IMR-90 (cell line): ENCODE results near the gene CDK6. TPM values are rescaled to one million over a fixed set of nuclear protein-coding genes. Genes with fewer than 3 reads are reported as not detected.
A peak's percentile ranks its signal among the peaks of the same experiment; 100 is the strongest.

Experiments
- ATAC-seq: fragments of 200-7000 bp; cut with Tn5 transposase; 2 replicates; pipeline ENCODE4 v1.9.1; 2020; ENCODE audit warnings: low read depth, mild to moderate bottlenecking, moderate library complexity
- BruUV-seq: library from RNA; stranded (reverse); fragments of 400-500 nt; replicated peaks from 2 replicates; lab custom pipeline; 2021; lab: Mats Ljungman, UMichigan
- CTCF ChIA-PET: fragments of 300-600 bp; formaldehyde crosslinking; extraction: SDS; loops from one replicate; lab custom pipeline; 2021; ENCODE audit warnings: antibody characterized with exemption; lab: Yijun Ruan, JAX
- POLR2A ChIA-PET: fragments of 300-600 bp; sonication (Branson Sonifier 250); formaldehyde crosslinking; loops from one replicate; lab custom pipeline; 2022; ENCODE audit warnings: antibody characterized with exemption; ENCODE audit not compliant: unreplicated experiment; lab: Charles Lee
- DNase-seq: peaks from one replicate; pipeline ENCODE4 v3.0.0; 2013
- H2AFZ ChIP-seq: replicated peaks from 2 replicates; pipeline ENCODE3; 2013; ENCODE audit warnings: low read length, mild to moderate bottlenecking; ENCODE audit not compliant: poor library complexity
- H2AK5ac ChIP-seq: 2 replicates; pipeline ENCODE4 v1.6.1; 2013; ENCODE audit warnings: low read depth, low read length, inconsistent platforms
- H2AK9ac ChIP-seq: replicated peaks from 2 replicates; pipeline ENCODE3; 2013; ENCODE audit warnings: mild to moderate bottlenecking, low read depth, low read length, moderate library complexity; ENCODE audit not compliant: poor library complexity
- H2BK120ac ChIP-seq: 2 replicates; pipeline ENCODE4 v1.6.1; 2013; ENCODE audit warnings: low read depth, low read length, inconsistent platforms
- H2BK15ac ChIP-seq: 3 replicates; pipeline ENCODE4 v1.6.1; 2013; ENCODE audit warnings: low read depth, low read length, inconsistent platforms
- H2BK20ac ChIP-seq: 2 replicates; pipeline ENCODE4 v1.6.1; 2013; ENCODE audit warnings: low read depth, mild to moderate bottlenecking, inconsistent platforms, low read length, moderate library complexity
- H2BK5ac ChIP-seq: 2 replicates; pipeline ENCODE4 v1.6.1; 2013; ENCODE audit warnings: mild to moderate bottlenecking, low read depth, low read length, inconsistent platforms; ENCODE audit not compliant: poor library complexity, severe bottlenecking
- H3K14ac ChIP-seq: replicated peaks from 2 replicates; pipeline ENCODE4 v1.6.1; 2013; ENCODE audit warnings: low read depth, low read length, inconsistent platforms
- H3K18ac ChIP-seq: 2 replicates; pipeline ENCODE4 v1.6.1; 2013; ENCODE audit warnings: low read depth, low read length, control low read depth
- H3K23ac ChIP-seq: 2 replicates; pipeline ENCODE4 v1.6.1; 2013; ENCODE audit warnings: low read depth, low read length, inconsistent platforms
- H3K27ac ChIP-seq: 2 replicates; pipeline ENCODE4 v1.5.1; 2013; ENCODE audit warnings: mild to moderate bottlenecking, control low read depth, low read length; ENCODE audit not compliant: insufficient read depth
- H3K27me3 ChIP-seq: 2 replicates; pipeline ENCODE4 v1.6.1; 2013; ENCODE audit warnings: low read length; ENCODE audit not compliant: control insufficient read depth, insufficient read depth
- H3K36me3 ChIP-seq: 2 replicates; pipeline ENCODE4 v1.6.1; 2013; ENCODE audit warnings: low read length, mixed read lengths; ENCODE audit not compliant: control insufficient read depth, insufficient read depth
- H3K4ac ChIP-seq: 2 replicates; pipeline ENCODE4 v1.6.1; 2013; ENCODE audit warnings: low read depth, low read length, inconsistent platforms
- H3K4me1 ChIP-seq: 2 replicates; pipeline ENCODE4 v1.6.1; 2013; ENCODE audit warnings: low read length, mixed read lengths; ENCODE audit not compliant: control insufficient read depth, insufficient read depth
- H3K4me2 ChIP-seq: 2 replicates; pipeline ENCODE4 v1.6.1; 2013; ENCODE audit warnings: low read depth, mild to moderate bottlenecking, control low read depth, low read length, moderate library complexity
- H3K4me3 ChIP-seq: 2 replicates; pipeline ENCODE4 v1.5.1; 2013; ENCODE audit warnings: low read depth, mild to moderate bottlenecking, control low read depth, low read length, moderate library complexity; ENCODE audit not compliant: insufficient read depth
- H3K56ac ChIP-seq: 2 replicates; pipeline ENCODE4 v1.6.1; 2013; ENCODE audit warnings: low read length, inconsistent platforms; ENCODE audit not compliant: insufficient read depth; ENCODE audit errors: extremely low read depth
- H3K79me1 ChIP-seq, 2 experiments: 2 replicates each; pipeline ENCODE4 v1.6.1; 2013; ENCODE audit warnings: low read length in 2 of 2, inconsistent platforms in 1 of 2, low read depth in 1 of 2
- H3K9ac ChIP-seq: 2 replicates; pipeline ENCODE4 v1.6.1; 2013; ENCODE audit warnings: low read depth, low read length, control low read depth
- H3K9me1 ChIP-seq: 2 replicates; pipeline ENCODE4 v1.6.1; 2013; ENCODE audit warnings: low read length, inconsistent platforms; ENCODE audit not compliant: insufficient read depth
- H3K9me3 ChIP-seq: 2 replicates; pipeline ENCODE4 v1.6.1; 2013; ENCODE audit warnings: low read length; ENCODE audit not compliant: control insufficient read depth, insufficient read depth
- H4K20me1 ChIP-seq: 2 replicates; pipeline ENCODE4 v1.6.1; 2013; ENCODE audit warnings: low read length, inconsistent platforms; ENCODE audit not compliant: insufficient read depth
- H4K5ac ChIP-seq: 2 replicates; pipeline ENCODE4 v1.6.1; 2013; ENCODE audit warnings: mild to moderate bottlenecking, low read depth, low read length, control low read depth
- H4K8ac ChIP-seq, 2 experiments: 2 replicates each; pipeline ENCODE4 v1.6.1; 2013; ENCODE audit warnings: low read depth in 2 of 2, low read length in 2 of 2, control low read depth in 1 of 2, inconsistent platforms in 1 of 2
- H4K91ac ChIP-seq: 2 replicates; pipeline ENCODE4 v1.6.1; 2013; ENCODE audit warnings: low read depth, low read length, inconsistent platforms; ENCODE audit not compliant: insufficient read depth
- MAFK ChIP-seq: IDR thresholded peaks from 2 replicates; pipeline ENCODE4 v1.6.1; 2012; ENCODE audit warnings: low read depth, low read length, improper control_type of control experiment
- MAZ ChIP-seq: IDR thresholded peaks from 2 replicates; pipeline ENCODE4 v1.6.1; 2012; ENCODE audit warnings: low read depth, mild to moderate bottlenecking, low read length, improper control_type of control experiment, moderate library complexity, borderline replicate concordance
- WGBS, 2 experiments: methylation state at CpG; one replicate each; pipeline versions ENCODE4 v1.1.5 to v1.1.7; 2013; ENCODE audit warnings: missing lambda C conversion rate in 2 of 2; ENCODE audit not compliant: insufficient read length in 1 of 2; ENCODE audit errors: extremely low coverage in 2 of 2; 5-methylcytosine and 5-hydroxymethylcytosine counted together
- dilution Hi-C: fragments of 300-500 bp; cut with HindIII; formaldehyde crosslinking; loops from one replicate; pipeline ENCODE4 v1.14.3; 2018; ENCODE audit warnings: low sequenced_read_pairs; ENCODE audit not compliant: unreplicated experiment
- in situ Hi-C: fragments of 300-500 bp; cut with MboI; formaldehyde crosslinking; loops from 3 replicates; pipeline ENCODE4 v1.14.3; 2019; ENCODE audit warnings: low sequenced_read_pairs, inconsistent platforms, mixed read lengths
- intact Hi-C: fragments of 100-400 bp; cut with micrococcal nuclease; formaldehyde crosslinking; loops from 2 replicates; pipeline ENCODE4 v1.10.0; 2022
- polyA plus RNA-seq, 3 experiments: library from polyadenylated mRNA; depleted of rRNA; stranded (reverse); fragments of >200 nt; gene quantifications; 2 replicates each; pipeline ENCODE4 v1.2.3, GENCODE V29; 2012; ENCODE audit warnings: low replicate concordance in 1 of 3
- total RNA-seq: library from RNA; depleted of rRNA; stranded (reverse); fragments of >200 nt; gene quantifications from 2 replicates; pipeline ENCODE4 v1.2.3, GENCODE V29; 2012

Gene CDK6
- total and polyA plus RNA-seq, 2 of the 4 experiments (the other 2 are of a cell fraction), result 21.5 to 195 TPM

DNA sequence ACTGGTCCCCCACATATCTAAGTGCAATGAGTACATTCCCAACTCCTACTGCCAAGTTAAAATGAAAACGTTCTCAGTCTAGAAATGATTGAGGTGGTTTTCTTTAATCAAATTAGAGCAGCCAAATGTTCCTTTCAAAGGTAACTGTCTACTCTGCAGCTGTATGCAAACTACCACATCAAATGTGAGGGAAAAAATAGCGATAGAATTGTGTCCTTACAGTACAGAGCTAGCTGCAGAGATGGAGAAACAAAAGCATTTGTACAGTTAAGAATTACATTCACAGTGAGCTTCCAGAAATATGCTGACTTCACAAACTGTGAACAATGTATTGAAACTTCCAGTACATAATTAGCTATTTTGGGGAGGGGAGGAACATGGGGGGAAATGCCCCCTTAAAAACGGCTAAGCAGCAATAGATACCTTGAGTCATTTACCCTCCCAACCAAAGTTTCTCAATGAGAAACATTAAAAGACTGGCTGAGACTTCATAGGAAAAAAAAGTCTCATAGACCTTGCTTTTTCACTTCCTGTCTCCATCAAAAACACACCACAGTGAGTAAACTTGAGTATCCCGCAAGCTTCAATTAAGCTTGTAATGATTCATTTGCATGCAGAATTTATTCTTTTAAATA lies 22.9 kb downstream of the CDK6 start:
- no TSS peak for BruUV-seq
- no peak overlapping the region; the same call in 1 of the 2 replicates for H3K9ac ChIP-seq
- no CpG with 5 or more reads among the region's 4 CpGs for WGBS, 2 experiments
- H3K18ac ChIP-seq, result peak overlapping the region; percentile 28; the same call in 1 of the 2 replicates
- dilution Hi-C loops (no loop called here), in situ Hi-C loops (no loop called here), intact Hi-C loops (loop anchor here (5.0 kb wide), 1 partner anchor 116 kb away; no protein-coding TSS in a partner anchor)
- peak overlapping the region in 1 of 2 experiments; percentile 48; a peak in 1 of 4 replicates for H4K8ac ChIP-seq
- H3K79me1 ChIP-seq, result peaks cover 4 to 37% of the 10 kb centered on the region in 2 experiments; a peak in 3 of 4 replicates
- no peak overlapping the region for H2AK9ac ChIP-seq
- peak overlapping the region; percentile 65 for H3K14ac ChIP-seq
- H3K27ac ChIP-seq, result peak overlapping the region; percentile 2; the same call in 1 of the 2 replicates
- no peak for TF ChIP-seq MAZ
- TF ChIP-seq MAFK, result peak; percentile 82
- H2BK15ac ChIP-seq, result no peak overlapping the region
- no peak overlapping the region for H3K4me3 ChIP-seq
- no peak overlapping the region for H2AFZ ChIP-seq
- H3K27me3 ChIP-seq, result no peaks in the 10 kb centered on the region
- H2BK120ac ChIP-seq, result peak overlapping the region; percentile 30; the same call in 1 of the 2 replicates
- CTCF ChIA-PET, result interaction anchor here (0.6 to 0.7 kb wide), 3 partner anchors 9 to 90 kb away, joined by 3 read pairs; no protein-coding TSS in a partner anchor
- H4K5ac ChIP-seq, result no peak overlapping the region
- ATAC-seq (no peak; the same call in 1 of the 2 replicates), DNase-seq (peak; percentile 57)
- no peak overlapping the region; the same call in 1 of the 2 replicates for H3K4ac ChIP-seq
- H2BK5ac ChIP-seq, result peak overlapping the region; percentile 69
- peak overlapping the region; percentile 46; the same call in 1 of the 2 replicates for H2BK20ac ChIP-seq
- peak overlapping the region; percentile 43; the same call in 1 of the 2 replicates for H2AK5ac ChIP-seq
- H3K23ac ChIP-seq, result peak overlapping the region; percentile 87
- H3K56ac ChIP-seq, result peak overlapping the region; percentile 56; the same call in 1 of the 2 replicates
- H3K9me3 ChIP-seq, result peaks cover 1% of the 10 kb centered on the region; the same call in 1 of the 2 replicates
- H4K91ac ChIP-seq, result no peak overlapping the region
- H3K4me2 ChIP-seq, result peak overlapping the region; percentile 71; the same call in 1 of the 2 replicates
- H3K36me3 ChIP-seq, result no peaks in the 10 kb centered on the region
- H3K9me1 ChIP-seq, result peaks cover 9% of the 10 kb centered on the region; the same call in 1 of the 2 replicates
- peaks cover 51% of the 10 kb centered on the region; the same call in 1 of the 2 replicates for H4K20me1 ChIP-seq
- H3K4me1 ChIP-seq, result peaks cover 6% of the 10 kb centered on the region
- POLR2A ChIA-PET, result interaction anchor here (0.5 kb wide), 1 partner anchor 13 kb away, joined by 4 read pairs; no protein-coding TSS in a partner anchor
